Gastroesophageal sphincter (tissue), 3 donors: ENCODE data around the gene IQCC.

ENCODE experiments used
- POLR2A ChIP-seq, 2 donors: fragments of 450-650 bp; IDR thresholded peaks; one replicate each; pipeline ENCODE4 v1.6.1; 2017; ENCODE audit warnings: antibody characterized with exemption in 2 of 2, mild to moderate bottlenecking in 2 of 2, moderate library complexity in 1 of 2
- POLR2AphosphoS5 ChIP-seq: sonication (generic); formaldehyde crosslinking; IDR thresholded peaks from one replicate; pipeline ENCODE4 v1.6.1; 2017; ENCODE audit warnings: antibody characterized with exemption
- TF ChIP-seq, protein P1 (sequence below), 4 experiments: fragments of 200-600 bp in 2 of 4; fragments of 450-650 bp in 2 of 4; sonication (generic) in 1 of 4; IDR thresholded peaks; one replicate each; pipeline ENCODE4 v1.5.1; 2017 to 2019; ENCODE audit warnings: antibody characterized with exemption in 4 of 4, mild to moderate bottlenecking in 2 of 4, moderate library complexity in 2 of 4

GRCh38 chr1:32159189-32159588 lies 46.3 kb upstream of the IQCC start:
- TF ChIP-seq, protein P1, sequence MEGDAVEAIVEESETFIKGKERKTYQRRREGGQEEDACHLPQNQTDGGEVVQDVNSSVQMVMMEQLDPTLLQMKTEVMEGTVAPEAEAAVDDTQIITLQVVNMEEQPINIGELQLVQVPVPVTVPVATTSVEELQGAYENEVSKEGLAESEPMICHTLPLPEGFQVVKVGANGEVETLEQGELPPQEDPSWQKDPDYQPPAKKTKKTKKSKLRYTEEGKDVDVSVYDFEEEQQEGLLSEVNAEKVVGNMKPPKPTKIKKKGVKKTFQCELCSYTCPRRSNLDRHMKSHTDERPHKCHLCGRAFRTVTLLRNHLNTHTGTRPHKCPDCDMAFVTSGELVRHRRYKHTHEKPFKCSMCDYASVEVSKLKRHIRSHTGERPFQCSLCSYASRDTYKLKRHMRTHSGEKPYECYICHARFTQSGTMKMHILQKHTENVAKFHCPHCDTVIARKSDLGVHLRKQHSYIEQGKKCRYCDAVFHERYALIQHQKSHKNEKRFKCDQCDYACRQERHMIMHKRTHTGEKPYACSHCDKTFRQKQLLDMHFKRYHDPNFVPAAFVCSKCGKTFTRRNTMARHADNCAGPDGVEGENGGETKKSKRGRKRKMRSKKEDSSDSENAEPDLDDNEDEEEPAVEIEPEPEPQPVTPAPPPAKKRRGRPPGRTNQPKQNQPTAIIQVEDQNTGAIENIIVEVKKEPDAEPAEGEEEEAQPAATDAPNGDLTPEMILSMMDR (IDR thresholded peaks at IDR 0.05), result no peak
- TF ChIP-seq POLR2AphosphoS5 (no peak), POLR2A (IDR thresholded peaks at IDR 0.05) (no peak)
